ENCODE data around the gene SDF2L1.

GRCh38 chr22:21681566-21682370 is 39.7 kb downstream of the SDF2L1 start:
- no peak for TF ChIP-seq CTCF (IDR thresholded peaks at IDR 0.05)
- TF ChIP-seq POLR2A (IDR thresholded peaks at IDR 0.05) = no peak

Data from prostate gland (tissue), 2 donors.